Neural crest cell (in vitro differentiated cells): ENCODE results near the gene TRABD2B. TPM values are rescaled to one million over a fixed set of nuclear protein-coding genes. Genes with fewer than 3 reads are reported as not detected.

Experiments used
- DNase-seq: peaks from one replicate; pipeline ENCODE4 v3.0.0; 2021; ENCODE audit warnings: low read depth, mixed read lengths, low spot score
- H3K27ac Mint-ChIP-seq: one replicate; pipeline ENCODE4 v1.8.0; 2021; ENCODE audit warnings: mild to moderate bottlenecking, mixed read lengths; ENCODE audit not compliant: unreplicated experiment
- H3K27me3 Mint-ChIP-seq: 2 replicates; pipeline ENCODE4 v1.8.0; 2021; ENCODE audit warnings: low read depth, mild to moderate bottlenecking, mixed read lengths
- H3K36me3 Mint-ChIP-seq: 2 replicates; pipeline ENCODE4 v1.8.0; 2021; ENCODE audit warnings: low read depth, mild to moderate bottlenecking, mixed read lengths
- H3K4me1 Mint-ChIP-seq: 2 replicates; pipeline ENCODE4 v1.8.0; 2021; ENCODE audit warnings: mixed read lengths
- H3K4me3 Mint-ChIP-seq: one replicate; pipeline ENCODE4 v1.8.0; 2021; ENCODE audit warnings: mild to moderate bottlenecking, mixed read lengths
- H3K9me3 Mint-ChIP-seq: 2 replicates; pipeline ENCODE4 v1.8.0; 2021; ENCODE audit warnings: mixed read lengths
- CTCF ChIP-seq: fragments of 200-600 bp; sonication (generic); conservative IDR thresholded peaks from 2 replicates; pipeline ENCODE4 v1.5.0; 2021; ENCODE audit warnings: antibody characterized with exemption, mild to moderate bottlenecking
- total RNA-seq: library from RNA; stranded (reverse); gene quantifications from 2 replicates; pipeline ENCODE4 v1.2.1, GENCODE V29; 2021

The TRABD2B gene
- total RNA-seq, 1 donor from 2014 or later: 0.49 TPM

GRCh38 chr1:48019714-48020315 is 22.6 kb upstream of the TRABD2B start:
- Mint-ChIP-seq H3K27ac (no peak overlapping the region), H3K4me3 (no peak overlapping the region), H3K27me3 (peaks cover 18% of the 10 kb centered on the region), H3K9me3 (no peaks in the 10 kb centered on the region), H3K4me1 (no peaks in the 10 kb centered on the region), H3K36me3 (no peaks in the 10 kb centered on the region)
- TF ChIP-seq CTCF: no peak
- DNase-seq: no peak

- Mint-ChIP-seq H3K9me3 (no peaks in the 10 kb centered on the region), H3K27ac (no peak overlapping the region), H3K4me3 (no peak overlapping the region), H3K4me1 (no peaks in the 10 kb centered on the region), H3K36me3 (no peaks in the 10 kb centered on the region), H3K27me3 (peaks cover 27% of the 10 kb centered on the region)
- DNase-seq: no peak
- TF ChIP-seq CTCF: no peak
These were observed 21.6 kb upstream of the TRABD2B start for GRCh38 chr1:48018799-48019198.

- no peaks in the 10 kb centered on the region for H3K9me3 Mint-ChIP-seq
- peaks cover 35% of the 10 kb centered on the region for H3K27me3 Mint-ChIP-seq
These were observed 20.5 kb upstream of the TRABD2B start for GRCh38 chr1:48017716-48018115.

GRCh38 chr1:48016515-48016914 is 19.3 kb upstream of the TRABD2B start:
- Mint-ChIP-seq H3K9me3 (no peaks in the 10 kb centered on the region), H3K36me3 (no peaks in the 10 kb centered on the region), H3K4me1 (no peaks in the 10 kb centered on the region), H3K27ac (no peak overlapping the region), H3K4me3 (no peak overlapping the region), H3K27me3 (peaks cover 45% of the 10 kb centered on the region)
- no peak for TF ChIP-seq CTCF
- no peak for DNase-seq

More at GRCh38 chr1:48017716-48018115, 20.5 kb upstream of the TRABD2B start:
- no peak for TF ChIP-seq CTCF
- DNase-seq: no peak
- no peaks in the 10 kb centered on the region for H3K4me1 Mint-ChIP-seq
- no peak overlapping the region for H3K4me3 Mint-ChIP-seq
- H3K27ac Mint-ChIP-seq: no peak overlapping the region
- H3K36me3 Mint-ChIP-seq: no peaks in the 10 kb centered on the region

- no peak for DNase-seq
- Mint-ChIP-seq H3K27me3 (peaks cover 50% of the 10 kb centered on the region), H3K4me3 (no peak overlapping the region), H3K27ac (no peak overlapping the region), H3K9me3 (no peaks in the 10 kb centered on the region), H3K36me3 (no peaks in the 10 kb centered on the region), H3K4me1 (no peaks in the 10 kb centered on the region)
- no peak for TF ChIP-seq CTCF
These were observed 16.1 kb upstream of the TRABD2B start for GRCh38 chr1:48013270-48013669.
